GM23338 (cell line): ENCODE results near the gene DNASE1L2. TPM values are rescaled to one million over a fixed set of nuclear protein-coding genes. Genes with fewer than 3 reads are reported as not detected.

ENCODE experiments used
- ATAC-seq: fragments of 200-7000 bp; cut with Tn5 transposase; 3 replicates; pipeline ENCODE4 v1.9.1; 2020
- DNase-seq: peaks from one replicate; pipeline ENCODE4 v3.0.0-alpha.2; 2015; ENCODE audit warnings: low spot score
- H2AFZ ChIP-seq: fragments of 200-600 bp; sonication (generic); 2 replicates; pipeline ENCODE4 v1.8.0; 2016; ENCODE audit warnings: antibody characterized with exemption, mild to moderate bottlenecking, moderate library complexity
- H3F3A ChIP-seq: fragments of 200-600 bp; sonication (generic); replicated peaks from 2 replicates; pipeline ENCODE4 v1.8.0; 2017; ENCODE audit warnings: antibody characterized with exemption, mixed run types, low read depth
- H3K27ac ChIP-seq: fragments of 200-600 bp; sonication (generic); 2 replicates; pipeline ENCODE4 v1.6.1; 2016; ENCODE audit warnings: low read depth
- H3K27me3 ChIP-seq: fragments of 200-600 bp; sonication (generic); 2 replicates; pipeline ENCODE4 v1.8.0; 2016; ENCODE audit warnings: mild to moderate bottlenecking, mixed run types, moderate library complexity; ENCODE audit not compliant: insufficient read depth
- H3K36me3 ChIP-seq: fragments of 200-600 bp; sonication (generic); 2 replicates; pipeline ENCODE4 v1.8.0; 2016; ENCODE audit warnings: mild to moderate bottlenecking; ENCODE audit not compliant: insufficient read depth
- H3K4me1 ChIP-seq: fragments of 200-600 bp; sonication (generic); 2 replicates; pipeline ENCODE4 v1.8.0; 2016; ENCODE audit warnings: mild to moderate bottlenecking, moderate library complexity; ENCODE audit not compliant: insufficient read depth
- H3K4me2 ChIP-seq: fragments of 200-600 bp; sonication (generic); 2 replicates; pipeline ENCODE4 v1.7.1; 2017; ENCODE audit warnings: mixed run types
- H3K4me3 ChIP-seq: fragments of 200-600 bp; sonication (generic); 2 replicates; pipeline ENCODE4 v1.6.1; 2016; ENCODE audit warnings: mixed run types
- H3K79me2 ChIP-seq: fragments of 200-600 bp; sonication (generic); replicated peaks from 2 replicates; pipeline ENCODE4 v1.8.0; 2017; ENCODE audit warnings: mild to moderate bottlenecking; ENCODE audit not compliant: insufficient read depth
- H3K9me2 ChIP-seq: fragments of 200-600 bp; sonication (generic); 2 replicates; pipeline ENCODE4 v1.8.0; 2017; ENCODE audit not compliant: insufficient read depth
- H4K20me1 ChIP-seq: fragments of 200-600 bp; sonication (generic); replicated peaks from 2 replicates; pipeline ENCODE4 v1.8.0; 2017; ENCODE audit warnings: mild to moderate bottlenecking; ENCODE audit not compliant: insufficient read depth
- H3K27ac Mint-ChIP-seq: 2 replicates; pipeline ENCODE4 v1.8.0; 2020; ENCODE audit warnings: inconsistent platforms, mild to moderate bottlenecking, moderate library complexity, mixed read lengths
- H3K27me3 Mint-ChIP-seq: 3 replicates; pipeline ENCODE4 v1.8.0; 2022; ENCODE audit warnings: low read depth, mild to moderate bottlenecking, moderate library complexity, mixed read lengths, inconsistent platforms; ENCODE audit not compliant: insufficient read depth, poor library complexity
- H3K36me3 Mint-ChIP-seq: 3 replicates; pipeline ENCODE4 v1.8.0; 2021; ENCODE audit warnings: low read depth, mild to moderate bottlenecking, inconsistent platforms, moderate library complexity, mixed read lengths
- H3K4me1 Mint-ChIP-seq: 3 replicates; pipeline ENCODE4 v1.8.0; 2020; ENCODE audit warnings: mild to moderate bottlenecking, inconsistent platforms, mixed read lengths
- H3K4me3 Mint-ChIP-seq: 3 replicates; pipeline ENCODE4 v1.8.0; 2021; ENCODE audit warnings: moderate library complexity, mild to moderate bottlenecking, inconsistent platforms, mixed read lengths
- H3K9me3 Mint-ChIP-seq: 3 replicates; pipeline ENCODE4 v1.8.0; 2020; ENCODE audit warnings: moderate library complexity, mild to moderate bottlenecking, inconsistent platforms, mixed read lengths
- CREB1 ChIP-seq: fragments of 250-450 bp; sonication (Bioruptor Pico); IDR thresholded peaks from 2 replicates; pipeline ENCODE4 v1.5.0; 2020; ENCODE audit warnings: low read depth, mild to moderate bottlenecking, moderate library complexity
- CTCF ChIP-seq, 2 experiments: fragments of 200-600 bp in 1 of 2; sonication (generic) in 1 of 2; conservative IDR thresholded peaks; 2 replicates each; pipeline versions ENCODE4 v1.5.1 to v1.6.1; 2016 to 2017; ENCODE audit warnings: antibody characterized with exemption in 2 of 2, low read depth in 2 of 2, mild to moderate bottlenecking in 2 of 2, moderate library complexity in 1 of 2
- ETS1 ChIP-seq: IDR thresholded peaks from 2 replicates; pipeline ENCODE4 v1.6.1; 2016; ENCODE audit warnings: antibody characterized with exemption
- EZH2phosphoT487 ChIP-seq: fragments of 200-600 bp; sonication (generic); IDR thresholded peaks from one replicate; pipeline ENCODE4 v1.8.1; 2018; ENCODE audit warnings: antibody characterized with exemption; ENCODE audit not compliant: unreplicated experiment
- JUNB ChIP-seq: IDR thresholded peaks from one replicate; pipeline ENCODE4 v1.6.1; 2016; ENCODE audit warnings: antibody characterized with exemption; ENCODE audit not compliant: unreplicated experiment
- POLR2AphosphoS5 ChIP-seq: IDR thresholded peaks from 2 replicates; pipeline ENCODE4 v1.6.1; 2016; ENCODE audit warnings: antibody characterized with exemption, low read depth
- REST ChIP-seq: IDR thresholded peaks from one replicate; pipeline ENCODE4 v1.6.1; 2018; ENCODE audit warnings: antibody characterized with exemption; ENCODE audit not compliant: unreplicated experiment
- STAT1 ChIP-seq: IDR thresholded peaks from one replicate; pipeline ENCODE4 v1.6.1; 2016; ENCODE audit warnings: antibody characterized with exemption; ENCODE audit not compliant: unreplicated experiment
- ZNF114 ChIP-seq: fragments of 250-450 bp; sonication (Bioruptor Pico); IDR thresholded peaks from 2 replicates; pipeline ENCODE4 v1.5.0; 2020; ENCODE audit warnings: mild to moderate bottlenecking, moderate library complexity
- ZNF331 ChIP-seq: fragments of 250-450 bp; sonication (Bioruptor Pico); IDR thresholded peaks from 2 replicates; pipeline ENCODE4 v1.5.0; 2020; ENCODE audit warnings: low read depth, mild to moderate bottlenecking, moderate library complexity
- ZNF462 ChIP-seq: fragments of 250-450 bp; sonication (Bioruptor Pico); IDR thresholded peaks from 2 replicates; pipeline ENCODE4 v1.5.0; 2020; ENCODE audit warnings: mild to moderate bottlenecking, moderate library complexity
- polyA plus RNA-seq: library from polyadenylated mRNA; unstranded; fragments of >200 nt; fragmentation: Nextera tagmentation; extraction: Ambion mirVana; gene quantifications from 2 replicates; pipeline ENCODE4 v1.2.1, GENCODE V29; 2016
- total RNA-seq: library from RNA; depleted of rRNA; stranded (reverse); fragments of >200 nt; shearing (Covaris generic); gene quantifications from 2 replicates; pipeline ENCODE4 v1.2.3, GENCODE V29; 2014

The DNASE1L2 gene
- total and polyA plus RNA-seq, 2 experiments from 2014 or later, result 0.23 TPM; not detected in 1

GRCh38 chr16:2207872-2208271 is 28.4 kb upstream of the DNASE1L2 start:
- H3K27ac Mint-ChIP-seq, result no peak overlapping the region
- Histone ChIP-seq H3K27ac (no peak overlapping the region), H3K79me2 (peaks cover 6% of the 10 kb centered on the region; the same call in 1 of the 2 replicates), H3F3A (peaks cover 24% of the 10 kb centered on the region; the same call in 1 of the 2 replicates), H4K20me1 (peaks cover 9% of the 10 kb centered on the region), H3K9me2 (no peaks in the 10 kb centered on the region), H3K4me3 (no peak overlapping the region), H3K36me3 (0 out of 2 replicates have a peak, but pooled peaks cover 5% of the 10 kb centered on the region), H3K4me2 (no peak overlapping the region), H2AFZ (no peak overlapping the region), H3K27me3 (no peaks in the 10 kb centered on the region), H3K4me1 (peaks cover 7% of the 10 kb centered on the region; the same call in 1 of the 2 replicates)
- H3K27me3 Mint-ChIP-seq, result peaks cover 16% of the 10 kb centered on the region
- no peak for DNase-seq
- no peak for ATAC-seq
- TF ChIP-seq CREB1 (CRISPR knock-in tag) (no peak), STAT1 (no peak), ETS1 (no peak), JUNB (no peak), CTCF (conservative IDR thresholded peaks at IDR 0.05; ENCODE audit: low read depth in 2 of 2) (no peak), POLR2AphosphoS5 (no peak), EZH2phosphoT487 (no peak), ZNF331 (CRISPR knock-in tag) (no peak), ZNF114 (CRISPR knock-in tag) (no peak), ZNF462 (CRISPR knock-in tag) (no peak), REST (no peak)
- H3K4me1 Mint-ChIP-seq, result peaks cover 23% of the 10 kb centered on the region
- H3K9me3 Mint-ChIP-seq, result no peaks in the 10 kb centered on the region
- peaks cover 26% of the 10 kb centered on the region for H3K36me3 Mint-ChIP-seq
- peak overlapping the region; percentile 54; the same call in 2 of the 3 replicates for H3K4me3 Mint-ChIP-seq
